ENCODE results near the gene FAAP100. TPM values are rescaled to one million over a fixed set of nuclear protein-coding genes. Genes with fewer than 3 reads are reported as not detected.
A peak's percentile ranks its signal among the peaks of the same experiment; 100 is the strongest.

Gene FAAP100
- total RNA-seq, 6 donors from 2014 or later, result 22.0 to 70.2 (median 32.5) TPM

- ATAC-seq (ENCODE audit: low FRiP score in 2 of 2) (no peak), DNase-seq (peak in 1 of 2 donors; percentile 58)
- TF ChIP-seq POLR2A (IDR thresholded peaks at IDR 0.05) (no peak), POLR2AphosphoS5 (IDR thresholded peaks at IDR 0.05) (no peak)
- Histone ChIP-seq H3K27me3 (peaks cover 0 to 10% (median 4%) of the 10 kb centered on the region in 4 donors), H3K9me3 (no peaks in the 10 kb centered on the region), H3K36me3 (no peaks in the 10 kb centered on the region), H3K4me3 (no peak overlapping the region), H3K27ac (no peak overlapping the region), H3K4me1 (peaks cover 3 to 18% (median 8%) of the 10 kb centered on the region in 4 donors)
- WGBS, 2 donors, result 92 to 94% methylated on average over 19 to 20 of the region's 21 CpGs
Measured at GRCh38 chr17:81526662-81527571, 25.2 kb downstream of the FAAP100 start.

DNA sequence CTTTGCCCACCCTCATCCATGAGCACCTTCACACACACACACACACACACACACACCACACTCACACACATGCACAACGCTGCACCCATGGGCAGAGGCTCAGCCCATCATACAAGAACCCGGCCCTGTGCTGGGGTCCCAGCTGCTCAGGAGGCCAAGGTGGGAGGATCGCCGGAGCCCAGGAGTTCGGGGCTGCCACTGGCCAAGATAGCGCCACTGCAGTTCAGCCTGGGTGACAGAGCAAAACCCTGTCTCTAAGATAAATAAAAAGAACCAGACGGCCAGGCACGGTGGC, 27.3 kb downstream of the FAAP100 start:
- DNase-seq (peak in 1 of 2 donors; percentile 39), ATAC-seq (ENCODE audit: low FRiP score in 2 of 2) (no peak)
- H3K4me3 ChIP-seq, result no peak overlapping the region
- no peaks in the 10 kb centered on the region for H3K9me3 ChIP-seq
- H3K36me3 ChIP-seq, result no peaks in the 10 kb centered on the region
- TF ChIP-seq, protein P1, sequence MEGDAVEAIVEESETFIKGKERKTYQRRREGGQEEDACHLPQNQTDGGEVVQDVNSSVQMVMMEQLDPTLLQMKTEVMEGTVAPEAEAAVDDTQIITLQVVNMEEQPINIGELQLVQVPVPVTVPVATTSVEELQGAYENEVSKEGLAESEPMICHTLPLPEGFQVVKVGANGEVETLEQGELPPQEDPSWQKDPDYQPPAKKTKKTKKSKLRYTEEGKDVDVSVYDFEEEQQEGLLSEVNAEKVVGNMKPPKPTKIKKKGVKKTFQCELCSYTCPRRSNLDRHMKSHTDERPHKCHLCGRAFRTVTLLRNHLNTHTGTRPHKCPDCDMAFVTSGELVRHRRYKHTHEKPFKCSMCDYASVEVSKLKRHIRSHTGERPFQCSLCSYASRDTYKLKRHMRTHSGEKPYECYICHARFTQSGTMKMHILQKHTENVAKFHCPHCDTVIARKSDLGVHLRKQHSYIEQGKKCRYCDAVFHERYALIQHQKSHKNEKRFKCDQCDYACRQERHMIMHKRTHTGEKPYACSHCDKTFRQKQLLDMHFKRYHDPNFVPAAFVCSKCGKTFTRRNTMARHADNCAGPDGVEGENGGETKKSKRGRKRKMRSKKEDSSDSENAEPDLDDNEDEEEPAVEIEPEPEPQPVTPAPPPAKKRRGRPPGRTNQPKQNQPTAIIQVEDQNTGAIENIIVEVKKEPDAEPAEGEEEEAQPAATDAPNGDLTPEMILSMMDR (IDR thresholded peaks at IDR 0.05), result no peak
- TF ChIP-seq EP300 (IDR thresholded peaks at IDR 0.05) (no peak), POLR2A (IDR thresholded peaks at IDR 0.05) (no peak), POLR2AphosphoS5 (IDR thresholded peaks at IDR 0.05) (no peak)
- peaks cover 5 to 22% (median 11%) of the 10 kb centered on the region in 4 donors for H3K4me1 ChIP-seq
- H3K27ac ChIP-seq, result no peak overlapping the region
- WGBS, 2 donors, result 73 to 74% methylated on average over 8 of the region's 8 CpGs
- H3K27me3 ChIP-seq, result peaks cover 0 to 10% (median 4%) of the 10 kb centered on the region in 4 donors

DNA sequence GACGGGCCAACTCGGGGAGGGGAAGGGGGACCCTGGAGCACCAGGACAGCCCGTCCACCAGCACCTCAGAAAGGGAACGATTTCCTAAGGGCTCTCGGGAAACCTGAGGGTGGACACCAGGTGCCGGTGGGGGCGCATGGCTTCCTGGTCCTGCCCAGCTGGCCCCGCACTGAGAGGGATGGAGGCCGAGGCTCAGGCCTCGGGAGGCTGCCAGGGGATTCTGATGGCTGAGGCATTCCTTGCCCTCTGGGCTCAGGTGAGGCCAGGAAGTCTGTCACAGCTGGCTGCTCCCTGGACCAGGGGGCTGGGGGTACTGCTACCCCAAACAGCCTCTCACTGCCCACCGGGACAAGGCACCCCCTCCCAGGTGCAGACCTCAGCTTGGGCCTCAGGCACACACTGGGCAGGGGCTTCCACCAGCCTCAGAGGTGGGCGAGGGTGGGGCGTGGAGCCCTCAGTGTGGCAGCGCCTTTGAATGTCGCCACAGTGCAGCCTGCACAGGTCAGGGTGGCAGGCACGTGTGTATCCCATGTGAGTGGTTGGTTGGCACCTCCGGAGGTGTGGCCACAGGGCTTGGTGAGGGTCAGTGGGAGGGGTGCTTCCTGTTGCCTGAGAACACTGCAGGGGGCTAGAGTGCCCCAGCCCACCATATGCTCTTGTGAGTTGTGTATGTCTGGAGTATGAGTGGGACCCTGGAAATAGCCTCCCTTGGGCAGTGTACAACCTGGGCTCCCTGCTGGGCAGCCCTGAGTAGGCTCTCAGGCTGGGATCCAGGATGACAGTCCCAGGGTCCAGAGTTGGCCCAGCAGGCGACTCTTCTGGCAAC, 27.9 kb downstream of the FAAP100 start:
- Histone ChIP-seq H3K9me3 (no peaks in the 10 kb centered on the region), H3K27ac (no peak overlapping the region), H3K4me1 (peaks cover 11 to 28% (median 17%) of the 10 kb centered on the region in 4 donors), H3K4me3 (no peak overlapping the region), H3K27me3 (peaks cover 0 to 10% (median 4%) of the 10 kb centered on the region in 4 donors), H3K36me3 (no peaks in the 10 kb centered on the region)
- no peak for TF ChIP-seq POLR2AphosphoS5 (IDR thresholded peaks at IDR 0.05)
- no peak for TF ChIP-seq EP300 (IDR thresholded peaks at IDR 0.05)
- TF ChIP-seq POLR2A (IDR thresholded peaks at IDR 0.05), result no peak
- TF ChIP-seq, protein P1 (IDR thresholded peaks at IDR 0.05), result no peak
- DNase-seq (peak in 1 of 2 donors; percentile 56), ATAC-seq (ENCODE audit: low FRiP score in 2 of 2) (no peak)
- 67 to 83% methylated on average over 2 to 15 of the region's 18 CpGs for WGBS, 2 donors

DNA sequence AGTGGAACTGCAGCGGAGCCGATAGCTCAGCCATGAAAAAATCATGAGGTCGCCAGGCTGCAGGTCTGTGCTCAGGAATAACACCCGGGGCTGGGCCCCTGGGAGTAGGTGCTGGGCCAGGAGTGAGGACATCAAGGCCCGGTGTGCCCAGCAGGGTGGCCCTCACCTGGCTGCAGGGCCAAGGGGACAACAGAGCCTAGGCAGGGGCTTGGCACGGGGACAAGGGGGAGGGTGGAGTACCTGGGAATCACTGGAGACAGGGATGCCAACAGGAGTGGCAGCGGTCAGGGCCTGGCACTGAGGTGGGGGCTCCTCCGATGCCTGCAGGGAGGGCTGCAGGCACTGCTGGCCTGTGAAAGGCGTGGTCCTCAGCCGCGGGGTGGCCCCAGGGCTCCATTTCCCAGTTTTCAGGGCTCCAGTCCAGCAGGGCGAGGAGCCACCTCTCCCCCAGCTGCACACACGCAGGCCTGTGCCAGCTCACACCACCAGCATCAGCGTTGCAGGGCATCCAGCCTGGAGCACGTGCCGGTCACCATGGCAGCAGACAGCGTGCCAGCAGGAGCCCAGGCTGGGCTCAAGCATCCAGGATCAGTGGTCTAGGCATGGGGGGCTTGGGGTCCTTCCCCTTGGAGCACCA, 28.6 kb downstream of the FAAP100 start:
- peaks cover 0 to 10% (median 4%) of the 10 kb centered on the region in 4 donors for H3K27me3 ChIP-seq
- H3K4me3 ChIP-seq, result no peak overlapping the region
- 38% methylated on average over 12 of the region's 17 CpGs; no CpG with 5 or more reads in 1 of the 2 donors for WGBS, 2 donors
- peak in 1 of 2 donors; percentile 68 for DNase-seq
- no peaks in the 10 kb centered on the region for H3K36me3 ChIP-seq
- H3K4me1 ChIP-seq, result peaks cover 17 to 35% (median 24%) of the 10 kb centered on the region in 4 donors
- TF ChIP-seq POLR2A (IDR thresholded peaks at IDR 0.05), result no peak
- no peak for TF ChIP-seq EP300 (IDR thresholded peaks at IDR 0.05)
- TF ChIP-seq POLR2AphosphoS5 (IDR thresholded peaks at IDR 0.05), result no peak
- TF ChIP-seq, protein P1 (IDR thresholded peaks at IDR 0.05), result no peak
- H3K9me3 ChIP-seq, result no peaks in the 10 kb centered on the region
- no peak overlapping the region for H3K27ac ChIP-seq
- ATAC-seq (ENCODE audit: low FRiP score in 2 of 2), result no peak

All from upper lobe of left lung (tissue), 6 donors.